HepG2 (cell line): ENCODE results near the gene DNM1L. TPM values are rescaled to one million over a fixed set of nuclear protein-coding genes. Genes with fewer than 3 reads are reported as not detected.

ENCODE experiments used
- ATAC-seq: fragments of 200-7000 bp; cut with Tn5 transposase; 3 replicates; pipeline ENCODE4 v1.9.1; 2020; ENCODE audit warnings: mild to moderate bottlenecking, moderate library complexity
- BruUV-seq: library from RNA; stranded (reverse); fragments of 400-500 nt; replicated peaks from 2 replicates; lab custom pipeline; 2021; lab: Mats Ljungman, UMichigan
- CTCF ChIA-PET: fragments of 300-600 bp; formaldehyde crosslinking; extraction: SDS; loops from one replicate; lab custom pipeline; 2021; ENCODE audit warnings: low total read pairs, inconsistent platforms, low intra/inter-chr PET ratio; lab: Yijun Ruan, JAX
- POLR2A ChIA-PET: fragments of 350-600 bp; sonication (Branson Sonifier 250); formaldehyde crosslinking; loops from one replicate; lab custom pipeline; 2020; ENCODE audit warnings: antibody characterized with exemption, inconsistent platforms; lab: Yijun Ruan, JAX
- DNase-seq: peaks from one replicate; pipeline ENCODE4 v3.0.0-alpha.2; 2015; ENCODE audit warnings: low spot score
- FAIRE-seq: peaks from 3 replicates; lab custom pipeline; 2011; peaks lifted over from hg19 to GRCh38; lab: Jason Lieb, UNC
- H2AFZ ChIP-seq: one replicate; pipeline ENCODE4 v1.6.1; 2011; ENCODE audit warnings: low read length, inconsistent platforms
- H3K27ac ChIP-seq: fragments of 300-600 bp; 3 replicates; pipeline ENCODE4 v1.8.0; 2011; ENCODE audit warnings: mixed run types, mild to moderate bottlenecking, mixed read lengths, low read length, inconsistent platforms; ENCODE audit not compliant: insufficient read depth; ENCODE audit errors: extremely low read length
- H3K27me3 ChIP-seq, 2 experiments: fragments of 200-600 bp in 1 of 2; 2 replicates in 1 of 2; 3 replicates in 1 of 2; pipeline versions ENCODE4 v1.6.0 to v1.8.0; 2011; ENCODE audit warnings: low read length in 2 of 2, mild to moderate bottlenecking in 2 of 2, moderate library complexity in 2 of 2, inconsistent platforms in 1 of 2; ENCODE audit not compliant: insufficient read depth in 2 of 2, control insufficient read depth in 1 of 2
- H3K36me3 ChIP-seq, 2 experiments: fragments of 200-600 bp in 1 of 2; replicated peaks in 1 of 2; 2 replicates in 1 of 2; 3 replicates in 1 of 2; pipeline versions ENCODE4 v1.5.1 to v1.8.0; 2011; ENCODE audit warnings: low read length in 2 of 2, inconsistent platforms in 1 of 2; ENCODE audit not compliant: insufficient read depth in 2 of 2, control insufficient read depth in 1 of 2
- H3K4me1 ChIP-seq: 2 replicates; pipeline ENCODE4 v1.5.1; 2012; ENCODE audit warnings: low read length, inconsistent platforms; ENCODE audit not compliant: insufficient read depth
- H3K4me2 ChIP-seq: 2 replicates; pipeline ENCODE4 v1.6.0; 2011; ENCODE audit warnings: low read depth, low read length, inconsistent platforms
- H3K4me3 ChIP-seq, 3 experiments: fragments of 200-600 bp in 1 of 3; sonication (generic), shearing (Covaris generic) in 1 of 3; replicated peaks in 1 of 3; 2 replicates each; pipeline ENCODE4 v1.5.1; 2011 to 2016; ENCODE audit warnings: low read length in 3 of 3, inconsistent platforms in 2 of 3, low read depth in 2 of 3, mild to moderate bottlenecking in 2 of 3, control low read depth in 1 of 3, mixed read lengths in 1 of 3; ENCODE audit not compliant: insufficient read depth in 1 of 3
- H3K79me2 ChIP-seq: one replicate; pipeline ENCODE4 v1.6.1; 2011; ENCODE audit warnings: low read length, inconsistent platforms; ENCODE audit not compliant: insufficient read depth
- H3K9ac ChIP-seq: 2 replicates; pipeline ENCODE4 v1.6.0; 2011; ENCODE audit warnings: mild to moderate bottlenecking, low read depth, low read length, inconsistent platforms; ENCODE audit not compliant: insufficient read depth
- H3K9me3 ChIP-seq: 2 replicates; pipeline ENCODE4 v1.5.1; 2012; ENCODE audit warnings: mild to moderate bottlenecking, low read length
- H4K20me1 ChIP-seq: 2 replicates; pipeline ENCODE4 v1.6.0; 2011; ENCODE audit warnings: inconsistent platforms, mild to moderate bottlenecking, low read length, moderate library complexity; ENCODE audit not compliant: insufficient read depth
- DZIP1 ChIP-seq: sonication (generic); formaldehyde crosslinking; IDR thresholded peaks from 2 replicates; pipeline ENCODE4 v1.5.0; 2020; ENCODE audit warnings: mild to moderate bottlenecking, missing genetic modification reagents
- FOXJ3 ChIP-seq: sonication (generic); formaldehyde crosslinking; IDR thresholded peaks from 2 replicates; pipeline ENCODE4 v1.4.0; 2020; ENCODE audit warnings: missing genetic modification reagents, mild to moderate bottlenecking, borderline replicate concordance
- MIER3 ChIP-seq: IDR thresholded peaks from 2 replicates; pipeline ENCODE4 v1.6.1; 2016; ENCODE audit warnings: missing compliant biosample characterization, borderline replicate concordance
- MIXL1 ChIP-seq: IDR thresholded peaks from 2 replicates; pipeline ENCODE4 v1.6.1; 2016
- NKX3-1 ChIP-seq: sonication (generic); formaldehyde crosslinking; IDR thresholded peaks from 2 replicates; pipeline ENCODE4 v1.5.0; 2020; ENCODE audit warnings: missing genetic modification reagents
- WGBS: methylation state at CpG from one replicate; pipeline ENCODE4 v1.1.6; 2017; ENCODE audit warnings: low lambda C conversion rate; 5-methylcytosine and 5-hydroxymethylcytosine counted together
- in situ Hi-C: cut with HindIII; loops from 2 replicates; pipeline ENCODE4 v1.10.0; 2017; ENCODE audit warnings: low pct_unique_long_range_greater_than_20kb; ENCODE audit not compliant: extremely low pct_ligation_motif_present
- intact Hi-C: fragments of 100-400 bp; cut with micrococcal nuclease; formaldehyde crosslinking; loops from one replicate; pipeline ENCODE4 v1.10.0; 2022; ENCODE audit not compliant: unreplicated experiment
- polyA plus RNA-seq, 8 experiments: library from polyadenylated mRNA; depleted of rRNA in 3 of 8; stranded (reverse) in 7 of 8; unstranded in 1 of 8; fragments of >200 nt; fragmentation: Illumina TruSeq in 4 of 8; extraction: Trizol in 4 of 8; gene quantifications; 2 replicates each; pipeline versions ENCODE4 v1.2.1 to v1.2.3, GENCODE V29; 2011 to 2016; ENCODE audit warnings: low read depth in 4 of 8, missing spikeins in 1 of 8, mixed read lengths in 1 of 8; ENCODE audit not compliant: insufficient read depth in 1 of 8
- total RNA-seq, 5 experiments: library from RNA; depleted of rRNA; stranded (reverse); fragments of >200 nt; fragmentation: Illumina TruSeq; extraction: Trizol; gene quantifications; 2 replicates each; pipeline ENCODE4 v1.2.3, GENCODE V29; 2016; ENCODE audit warnings: low read depth in 1 of 5

Gene DNM1L
- total and polyA plus RNA-seq, 2 of the 13 experiments (the other 11 are each of a cell fraction or from before 2014, with no cell fraction given): 35.9 to 65.8 TPM

- H3K9ac ChIP-seq: no peak overlapping the region
- H3K4me1 ChIP-seq: no peaks in the 10 kb centered on the region
- no peaks in the 10 kb centered on the region for H3K79me2 ChIP-seq
- no peaks in the 10 kb centered on the region for H3K27me3 ChIP-seq
- no peak overlapping the region for H3K4me2 ChIP-seq
- in situ Hi-C loops (no loop called here), intact Hi-C loops (no loop called here)
- ATAC-seq (no peak), DNase-seq (no peak), FAIRE-seq (no peak)
- CTCF ChIA-PET: no interaction called here
- TF ChIP-seq DZIP1 (CRISPR knock-in tag): no peak
- H3K36me3 ChIP-seq: no peaks in the 10 kb centered on the region
- POLR2A ChIA-PET: no interaction called here
- no TSS peak for BruUV-seq
- no peak overlapping the region for H2AFZ ChIP-seq
- H3K4me3 ChIP-seq: no peak overlapping the region
- H3K9me3 ChIP-seq: no peaks in the 10 kb centered on the region
- 20% methylated on average over 6 of the region's 6 CpGs for WGBS
- H3K27ac ChIP-seq: no peak overlapping the region
- H4K20me1 ChIP-seq: no peaks in the 10 kb centered on the region
Observed at GRCh38 chr12:32777691-32778175, 98.6 kb downstream of the DNM1L start.

GRCh38 chr12:32780071-32780470 lies 101.0 kb downstream of the DNM1L start:
- BruUV-seq: no TSS peak
- H3K9me3 ChIP-seq: no peaks in the 10 kb centered on the region
- H3K27me3 ChIP-seq: no peaks in the 10 kb centered on the region
- TF ChIP-seq MIXL1 (CRISPR knock-in tag) (no peak), FOXJ3 (CRISPR knock-in tag) (no peak), NKX3-1 (CRISPR knock-in tag) (no peak), MIER3 (CRISPR knock-in tag) (no peak)
- H3K27ac ChIP-seq: no peak overlapping the region
- ChIA-PET POLR2A (no interaction called here), CTCF (no interaction called here)
- DNase-seq: no peak
- no peaks in the 10 kb centered on the region for H3K36me3 ChIP-seq
- WGBS: 67% methylated on average over 1 of the region's 1 CpG
- H3K4me3 ChIP-seq: no peak overlapping the region
- H3K4me1 ChIP-seq: no peaks in the 10 kb centered on the region
- H3K9ac ChIP-seq: no peak overlapping the region
- in situ Hi-C loops (no loop called here), intact Hi-C loops (no loop called here)
- H4K20me1 ChIP-seq: no peaks in the 10 kb centered on the region
- no peak for ATAC-seq
- FAIRE-seq: no peak
- H3K4me2 ChIP-seq: no peak overlapping the region
- no peaks in the 10 kb centered on the region for H3K79me2 ChIP-seq
- H2AFZ ChIP-seq: no peak overlapping the region
